ENCODE results near the gene CRYL1. TPM values are rescaled to one million over a fixed set of nuclear protein-coding genes. Genes with fewer than 3 reads are reported as not detected.

The CRYL1 gene
- polyA plus RNA-seq, 1 of the 3 experiments (the other 2 are of a cell fraction): 34.8 TPM

DNA sequence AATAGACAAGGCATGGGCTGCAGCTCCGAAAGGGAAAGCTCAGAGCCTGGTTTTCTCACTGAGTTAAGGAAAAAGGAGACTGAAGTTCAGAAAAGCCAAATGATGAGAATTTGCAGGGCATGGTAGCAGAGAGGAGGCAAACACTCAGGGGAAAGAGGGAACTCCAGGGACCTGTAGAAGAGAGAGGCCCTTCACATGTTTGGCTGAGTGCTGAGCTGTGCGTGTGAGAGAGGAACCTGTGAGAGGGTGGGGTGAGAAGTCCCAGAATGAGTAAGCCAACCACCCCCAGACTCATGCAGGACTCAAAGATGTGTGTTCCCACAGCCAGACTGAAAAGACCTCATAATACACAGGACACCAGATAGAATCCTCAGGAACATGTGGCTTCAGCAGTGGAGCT, 2.8 kb upstream of the CRYL1 start:
- peaks cover 17% of the 10 kb centered on the region for H3K79me2 ChIP-seq (ENCODE audit: insufficient read depth)
- TF ChIP-seq MEF2A (IDR thresholded peaks at IDR 0.05; ENCODE audit: borderline replicate concordance, low read depth) (no peak), NRF1 (IDR thresholded peaks at IDR 0.05; ENCODE audit: low read depth, low read length) (no peak), FOSL2 (IDR thresholded peaks at IDR 0.05; ENCODE audit: borderline replicate concordance, low read depth) (no peak), GATA2 (CRISPR knock-in tag; IDR thresholded peaks at IDR 0.05) (no peak), JUND (IDR thresholded peaks at IDR 0.05) (no peak), CHD2 (IDR thresholded peaks at IDR 0.05; ENCODE audit: low read length, partially characterized antibody) (no peak), NFIC (IDR thresholded peaks at IDR 0.05; ENCODE audit: borderline replicate concordance) (no peak), GABPA (IDR thresholded peaks at IDR 0.05; ENCODE audit: low read depth) (no peak), EP300 (IDR thresholded peaks at IDR 0.05; ENCODE audit: borderline replicate concordance in 1 of 2, low read depth in 1 of 2, low read length in 1 of 2) (no peak), SIN3A (IDR thresholded peaks at IDR 0.05; ENCODE audit: borderline replicate concordance, low read depth, low read length) (no peak), RXRA (IDR thresholded peaks at IDR 0.05; ENCODE audit: borderline replicate concordance, low read depth) (no peak), RCOR1 (IDR thresholded peaks at IDR 0.05; ENCODE audit: low read length) (no peak), ELF1 (IDR thresholded peaks at IDR 0.05) (no peak), EZH2phosphoT487 (IDR thresholded peaks at IDR 0.05; ENCODE audit: borderline replicate concordance, low read depth) (no peak), SMC3 (IDR thresholded peaks at IDR 0.05; ENCODE audit: low read depth, low read length) (no peak), TCF12 (IDR thresholded peaks at IDR 0.05) (no peak)
- TF ChIP-seq, protein P1, sequence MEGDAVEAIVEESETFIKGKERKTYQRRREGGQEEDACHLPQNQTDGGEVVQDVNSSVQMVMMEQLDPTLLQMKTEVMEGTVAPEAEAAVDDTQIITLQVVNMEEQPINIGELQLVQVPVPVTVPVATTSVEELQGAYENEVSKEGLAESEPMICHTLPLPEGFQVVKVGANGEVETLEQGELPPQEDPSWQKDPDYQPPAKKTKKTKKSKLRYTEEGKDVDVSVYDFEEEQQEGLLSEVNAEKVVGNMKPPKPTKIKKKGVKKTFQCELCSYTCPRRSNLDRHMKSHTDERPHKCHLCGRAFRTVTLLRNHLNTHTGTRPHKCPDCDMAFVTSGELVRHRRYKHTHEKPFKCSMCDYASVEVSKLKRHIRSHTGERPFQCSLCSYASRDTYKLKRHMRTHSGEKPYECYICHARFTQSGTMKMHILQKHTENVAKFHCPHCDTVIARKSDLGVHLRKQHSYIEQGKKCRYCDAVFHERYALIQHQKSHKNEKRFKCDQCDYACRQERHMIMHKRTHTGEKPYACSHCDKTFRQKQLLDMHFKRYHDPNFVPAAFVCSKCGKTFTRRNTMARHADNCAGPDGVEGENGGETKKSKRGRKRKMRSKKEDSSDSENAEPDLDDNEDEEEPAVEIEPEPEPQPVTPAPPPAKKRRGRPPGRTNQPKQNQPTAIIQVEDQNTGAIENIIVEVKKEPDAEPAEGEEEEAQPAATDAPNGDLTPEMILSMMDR (IDR thresholded peaks at IDR 0.05): no peak
- TF ChIP-seq, protein P2, sequence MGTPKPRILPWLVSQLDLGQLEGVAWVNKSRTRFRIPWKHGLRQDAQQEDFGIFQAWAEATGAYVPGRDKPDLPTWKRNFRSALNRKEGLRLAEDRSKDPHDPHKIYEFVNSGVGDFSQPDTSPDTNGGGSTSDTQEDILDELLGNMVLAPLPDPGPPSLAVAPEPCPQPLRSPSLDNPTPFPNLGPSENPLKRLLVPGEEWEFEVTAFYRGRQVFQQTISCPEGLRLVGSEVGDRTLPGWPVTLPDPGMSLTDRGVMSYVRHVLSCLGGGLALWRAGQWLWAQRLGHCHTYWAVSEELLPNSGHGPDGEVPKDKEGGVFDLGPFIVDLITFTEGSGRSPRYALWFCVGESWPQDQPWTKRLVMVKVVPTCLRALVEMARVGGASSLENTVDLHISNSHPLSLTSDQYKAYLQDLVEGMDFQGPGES (IDR thresholded peaks at IDR 0.05; ENCODE audit: low read depth, low read length): no peak
- H3K9me3 ChIP-seq: no peaks in the 10 kb centered on the region
- H4K20me1 ChIP-seq (ENCODE audit: insufficient read depth): no peaks in the 10 kb centered on the region
- peaks cover 0 to 12% of the 10 kb centered on the region in 2 experiments; a peak in 1 of 4 replicates for H3K4me1 ChIP-seq (ENCODE audit: control insufficient read depth in 1 of 2, insufficient read depth in 2 of 2, low read depth in 1 of 2, low read length in 1 of 2)
- no peak overlapping the region for H3K27ac ChIP-seq (ENCODE audit: low read depth in 2 of 2, low read length in 1 of 2)
- no peak overlapping the region for H2AFZ ChIP-seq (ENCODE audit: low read depth)
- no peaks in the 10 kb centered on the region for H3K36me3 ChIP-seq (replicated peaks in 1 of 2; ENCODE audit: control insufficient read depth in 1 of 2, insufficient read depth in 2 of 2, low read length in 1 of 2)
- H3K9me2 ChIP-seq: no peaks in the 10 kb centered on the region
- peaks cover 10% of the 10 kb centered on the region for H3F3A ChIP-seq (replicated peaks; ENCODE audit: insufficient read depth)
- ChIA-PET POLR2A (no interaction called here), CTCF (no interaction called here)
- DNase-seq: no peak
- no peak overlapping the region for H3K9ac ChIP-seq
- H3K4me2 ChIP-seq: no peak overlapping the region
- 87% methylated on average over 2 of the region's 2 CpGs for WGBS (ENCODE audit: low lambda C conversion rate)
- H3K4me3 ChIP-seq (ENCODE audit: low read depth in 2 of 2, low read length in 1 of 2): no peak overlapping the region
- no peaks in the 10 kb centered on the region for H3K27me3 ChIP-seq (ENCODE audit: insufficient read depth)

Measured in SK-N-SH (cell line).